NB4 (cell line): ENCODE measurements around the gene TMEM121B.

Source experiments
- CTCF ChIP-seq: IDR thresholded peaks from one replicate; pipeline ENCODE4 v1.5.1; 2012; ENCODE audit warnings: low read depth, low read length
- MAX ChIP-seq: IDR thresholded peaks from 2 replicates; pipeline ENCODE4 v1.6.1; 2011; ENCODE audit warnings: low read depth, low read length
- MYC ChIP-seq: IDR thresholded peaks from 2 replicates; pipeline ENCODE4 v1.6.1; 2011; ENCODE audit warnings: low read depth, low read length
- POLR2A ChIP-seq: IDR thresholded peaks from 2 replicates; pipeline ENCODE4 v1.6.1; 2011; ENCODE audit warnings: mild to moderate bottlenecking; ENCODE audit not compliant: insufficient read length; ENCODE audit errors: extremely low read depth

GRCh38 chr22:17096071-17096470 lies 25.1 kb downstream of the TMEM121B start:
- TF ChIP-seq CTCF: no peak
- no peak for TF ChIP-seq POLR2A
- no peak for TF ChIP-seq MYC
- TF ChIP-seq MAX: no peak
